ENCODE results near the gene PIK3CA. TPM values are rescaled to one million over a fixed set of nuclear protein-coding genes. Genes with fewer than 3 reads are reported as not detected.

PIK3CA gene
- total RNA-seq, 2 experiments from 2014 or later, result 14.1 to 20.8 TPM

GRCh38 chr3:179223548-179223947 is 75.4 kb downstream of the PIK3CA start:
- POLR2A ChIA-PET, result no interaction called here
- TF ChIP-seq CTCF (IDR thresholded peaks at IDR 0.05), result no peak
- H3K27ac Mint-ChIP-seq, result no peak overlapping the region
- H3K36me3 Mint-ChIP-seq (ENCODE audit: low read depth), result peaks cover 7% of the 10 kb centered on the region
- CTCF ChIA-PET, result interaction anchor here (1.0 to 1.1 kb wide), 3 partner anchors 10 to 92 kb away, joined by 3 to 4 read pairs (median 3); no protein-coding TSS in a partner anchor
- ATAC-seq (no peak), DNase-seq (no peak)
- no peaks in the 10 kb centered on the region for H3K9me3 Mint-ChIP-seq
- peaks cover 7% of the 10 kb centered on the region for H3K4me1 Mint-ChIP-seq (ENCODE audit: low read depth)
- H3K27me3 Mint-ChIP-seq, result no peaks in the 10 kb centered on the region
- no peak overlapping the region for H3K4me3 Mint-ChIP-seq
- intact Hi-C loops (cut with micrococcal nuclease), result no loop called here

GRCh38 chr3:179224584-179224983 is 76.4 kb downstream of the PIK3CA start:
- no peaks in the 10 kb centered on the region for H3K27me3 Mint-ChIP-seq
- CTCF ChIA-PET, result interaction anchor here (0.6 kb wide), 1 partner anchor 235 kb away, joined by 3 read pairs; no protein-coding TSS in a partner anchor
- H3K36me3 Mint-ChIP-seq (ENCODE audit: low read depth), result peaks cover 7% of the 10 kb centered on the region
- intact Hi-C loops (cut with micrococcal nuclease), result no loop called here
- ATAC-seq (no peak), DNase-seq (no peak)
- no peaks in the 10 kb centered on the region for H3K9me3 Mint-ChIP-seq
- no peak overlapping the region for H3K4me3 Mint-ChIP-seq
- no peak overlapping the region for H3K27ac Mint-ChIP-seq
- H3K4me1 Mint-ChIP-seq (ENCODE audit: low read depth), result peaks cover 7% of the 10 kb centered on the region
- TF ChIP-seq CTCF (IDR thresholded peaks at IDR 0.05), result no peak
- POLR2A ChIA-PET, result no interaction called here

- intact Hi-C loops (cut with micrococcal nuclease), result no loop called here
- peak; percentile 53 for ATAC-seq
- no peak for DNase-seq
- Mint-ChIP-seq H3K4me1 (ENCODE audit: low read depth) (peaks cover 7% of the 10 kb centered on the region), H3K36me3 (ENCODE audit: low read depth) (peaks cover 26% of the 10 kb centered on the region), H3K4me3 (no peak overlapping the region), H3K27ac (peak overlapping the region; percentile 31), H3K9me3 (no peaks in the 10 kb centered on the region), H3K27me3 (no peaks in the 10 kb centered on the region)
- TF ChIP-seq CTCF (IDR thresholded peaks at IDR 0.05), result no peak
- ChIA-PET CTCF (no interaction called here), POLR2A (interaction anchor here (1.0 kb wide), 1 partner anchor 48 kb away, joined by 3 read pairs; no protein-coding TSS in a partner anchor)
These were observed 79.2 kb downstream of the PIK3CA start for GRCh38 chr3:179227349-179227748.

GRCh38 chr3:179229177-179229576 is 81.0 kb downstream of the PIK3CA start:
- intact Hi-C loops (cut with micrococcal nuclease), result no loop called here
- H3K27me3 Mint-ChIP-seq, result no peaks in the 10 kb centered on the region
- TF ChIP-seq CTCF (IDR thresholded peaks at IDR 0.05), result no peak
- ATAC-seq (no peak), DNase-seq (no peak)
- CTCF ChIA-PET, result no interaction called here
- H3K9me3 Mint-ChIP-seq, result no peaks in the 10 kb centered on the region
- H3K4me3 Mint-ChIP-seq, result no peak overlapping the region
- POLR2A ChIA-PET, result no interaction called here
- H3K27ac Mint-ChIP-seq, result no peak overlapping the region
- peaks cover 7% of the 10 kb centered on the region for H3K4me1 Mint-ChIP-seq (ENCODE audit: low read depth)
- H3K36me3 Mint-ChIP-seq (ENCODE audit: low read depth), result peaks cover 26% of the 10 kb centered on the region

- intact Hi-C loops (cut with micrococcal nuclease), result no loop called here
- POLR2A ChIA-PET, result no interaction called here
- Mint-ChIP-seq H3K4me1 (ENCODE audit: low read depth) (peaks cover 4% of the 10 kb centered on the region), H3K4me3 (no peak overlapping the region), H3K9me3 (no peaks in the 10 kb centered on the region), H3K27me3 (no peaks in the 10 kb centered on the region), H3K27ac (no peak overlapping the region), H3K36me3 (ENCODE audit: low read depth) (peaks cover 24% of the 10 kb centered on the region)
- no peak for DNase-seq
- no peak for ATAC-seq
- CTCF ChIA-PET, result interaction anchor here (0.6 to 1.2 kb wide), 3 partner anchors 11 to 218 kb away, joined by 3 to 4 read pairs (median 3); no protein-coding TSS in a partner anchor
- TF ChIP-seq CTCF (IDR thresholded peaks at IDR 0.05), result no peak
These were observed 84.9 kb downstream of the PIK3CA start for GRCh38 chr3:179233043-179233442.

All from activated CD8-positive, alpha-beta T cell treated with anti-CD3 and anti-CD28 coated beads for 36 hours (primary cell).